Astrocyte of the spinal cord (primary cell): ENCODE data around the gene KIF3B.

Experiments used
- DNase-seq: peaks from one replicate; pipeline ENCODE4 v3.0.0; 2011; ENCODE audit warnings: low read depth, low spot score
- H3K4me3 ChIP-seq: 2 replicates; pipeline ENCODE4 v1.5.1; 2011; ENCODE audit warnings: low read depth, mild to moderate bottlenecking, low read length, moderate library complexity
- CTCF ChIP-seq: IDR thresholded peaks from 2 replicates; pipeline ENCODE4 v1.5.1; 2012; ENCODE audit warnings: low read depth, mild to moderate bottlenecking, low read length, inconsistent platforms
- in situ Hi-C: cut with HindIII; loops from 2 replicates; pipeline ENCODE4 v1.10.0; 2017; ENCODE audit warnings: low sequenced_read_pairs

The KIF3B gene

GRCh38 chr20:32358883-32359632 is 81.6 kb downstream of the KIF3B start:
- DNase-seq, result peak; percentile 64
- TF ChIP-seq CTCF, result no peak
- in situ Hi-C loops, result no loop called here
- peak overlapping the region; percentile 94 for H3K4me3 ChIP-seq

- TF ChIP-seq CTCF, result no peak
- peak; percentile 32 for DNase-seq
- in situ Hi-C loops, result no loop called here
- H3K4me3 ChIP-seq, result peak overlapping the region; percentile 94
Observed at GRCh38 chr20:32359633-32360332, 82.3 kb downstream of the KIF3B start.

- peak overlapping the region; percentile 94 for H3K4me3 ChIP-seq
- DNase-seq, result no peak
- in situ Hi-C loops, result no loop called here
Observed at GRCh38 chr20:32360333-32360634, 82.8 kb downstream of the KIF3B start.

GRCh38 chr20:32362901-32363364 is 85.5 kb downstream of the KIF3B start:
- in situ Hi-C loops, result no loop called here
- no peak overlapping the region for H3K4me3 ChIP-seq
- no peak for DNase-seq
- no peak for TF ChIP-seq CTCF

More at GRCh38 chr20:32360333-32360634, 82.8 kb downstream of the KIF3B start:
- no peak for TF ChIP-seq CTCF

GRCh38 chr20:32363492-32363891 is 86.0 kb downstream of the KIF3B start:
- DNase-seq, result no peak
- in situ Hi-C loops, result no loop called here
- TF ChIP-seq CTCF, result no peak
- no peak overlapping the region for H3K4me3 ChIP-seq

- no peak for DNase-seq
- no peak for TF ChIP-seq CTCF
- H3K4me3 ChIP-seq, result no peak overlapping the region
- in situ Hi-C loops, result no loop called here
Observed at GRCh38 chr20:32364554-32365208, 87.2 kb downstream of the KIF3B start.
